Endothelial cell of umbilical vein (primary cell): ENCODE results near the gene CENPA.

Experiments
- CTCF ChIP-seq, 2 donors: IDR thresholded peaks; 1 replicate in 1 of 2; 2 replicates in 1 of 2; pipeline ENCODE4 v1.5.1; 2011; ENCODE audit warnings: low read length in 2 of 2, mild to moderate bottlenecking in 2 of 2, moderate library complexity in 2 of 2, control low read depth in 1 of 2, inconsistent platforms in 1 of 2, low read depth in 1 of 2; ENCODE audit not compliant: insufficient read depth in 1 of 2; ENCODE audit errors: extremely low read depth in 1 of 2
- EZH2 ChIP-seq: IDR thresholded peaks from 2 replicates; pipeline ENCODE4 v1.6.1; 2012; ENCODE audit warnings: borderline replicate concordance, low read depth, mild to moderate bottlenecking, moderate library complexity, low read length, inconsistent platforms; ENCODE audit not compliant: severe bottlenecking
- JUN ChIP-seq: IDR thresholded peaks from 2 replicates; pipeline ENCODE4 v1.6.1; 2011; ENCODE audit warnings: borderline replicate concordance, low read depth; ENCODE audit not compliant: insufficient read length, insufficient read depth
- MAX ChIP-seq: IDR thresholded peaks from 2 replicates; pipeline ENCODE4 v1.6.1; 2011; ENCODE audit not compliant: insufficient read depth, insufficient read length
- MYC ChIP-seq: IDR thresholded peaks from one replicate; pipeline ENCODE4 v1.6.1; 2011; ENCODE audit warnings: mild to moderate bottlenecking, low read depth, low read length
- POLR2A ChIP-seq: IDR thresholded peaks from 2 replicates; pipeline ENCODE4 v1.6.1; 2012; ENCODE audit warnings: low read depth, mild to moderate bottlenecking, control low read depth, low read length
- POLR2AphosphoS5 ChIP-seq: IDR thresholded peaks from 2 replicates; pipeline ENCODE4 v1.6.1; 2012; ENCODE audit warnings: low read depth, mild to moderate bottlenecking, control low read depth, low read length, moderate library complexity; ENCODE audit not compliant: insufficient read depth

- TF ChIP-seq JUN (no peak), CTCF (IDR thresholded peaks at IDR 0.05; ENCODE audit: extremely low read depth in 1 of 2, insufficient read depth in 1 of 2, low read depth in 1 of 2, low read length in 2 of 2) (no peak), MAX (no peak), EZH2 (no peak), POLR2A (no peak), POLR2AphosphoS5 (no peak), MYC (no peak)
Measured at GRCh38 chr2:26778098-26778497, 7.8 kb upstream of the CENPA start.
